Pulmonary artery endothelial cell (primary cell): ENCODE results near the gene CROCC. TPM values are rescaled to one million over a fixed set of nuclear protein-coding genes. Genes with fewer than 3 reads are reported as not detected.
"Not testable (repeated sequence)": the region's sequence is repeated elsewhere in the genome, so short reads cannot be mapped to it uniquely, and the experiment has no call there.

Experiments used
- DNase-seq: peaks from one replicate; pipeline ENCODE4 v3.0.0-alpha.2; 2011; ENCODE audit warnings: low read depth, low spot score
- total RNA-seq: library from RNA; depleted of rRNA; stranded (reverse); fragments of >200 nt; gene quantifications from 2 replicates; pipeline ENCODE4 v1.2.3, GENCODE V29; 2014

The CROCC gene
- total RNA-seq, 1 donor from 2014 or later = 18.5 TPM

- not testable (repeated sequence) for DNase-seq
Measured at GRCh38 chr1:16964169-16964568, 42.4 kb downstream of the CROCC start.

- DNase-seq = no peak
Measured at GRCh38 chr1:16965486-16966067, 43.8 kb downstream of the CROCC start.

GRCh38 chr1:16966282-16966681 lies 44.6 kb downstream of the CROCC start:
- DNase-seq = no peak

GRCh38 chr1:16967095-16967575 lies 45.4 kb downstream of the CROCC start:
- peak; percentile 30 for DNase-seq

GRCh38 chr1:16967962-16968361 lies 46.2 kb downstream of the CROCC start:
- no peak for DNase-seq

GRCh38 chr1:16968372-16968771 lies 46.6 kb downstream of the CROCC start:
- no peak for DNase-seq

GRCh38 chr1:16969057-16969611 lies 47.4 kb downstream of the CROCC start:
- no peak for DNase-seq

- DNase-seq = no peak
Measured at GRCh38 chr1:16969651-16970050, 47.9 kb downstream of the CROCC start.

GRCh38 chr1:16970132-16970910 lies 48.6 kb downstream of the CROCC start:
- no peak for DNase-seq

- no peak for DNase-seq
Measured at GRCh38 chr1:16971341-16972188, 49.8 kb downstream of the CROCC start.

- no peak for DNase-seq
Measured at GRCh38 chr1:16972189-16972895, 50.6 kb downstream of the CROCC start.

- DNase-seq = no peak
Measured at GRCh38 chr1:16973215-16973614, 51.5 kb downstream of the CROCC start.

- DNase-seq = no peak
Measured at GRCh38 chr1:16975211-16975610, 53.5 kb downstream of the CROCC start.

- DNase-seq = no peak
Measured at GRCh38 chr1:16975838-16976237, 54.1 kb downstream of the CROCC start.

- DNase-seq = no peak
Measured at GRCh38 chr1:16976966-16977365, 55.2 kb downstream of the CROCC start.

- DNase-seq = no peak
Measured at GRCh38 chr1:16977377-16977776, 55.6 kb downstream of the CROCC start.

- no peak for DNase-seq
Measured at GRCh38 chr1:16978139-16978538, 56.4 kb downstream of the CROCC start.

- peak; percentile 32 for DNase-seq
Measured at GRCh38 chr1:16978567-16979474, 57.1 kb downstream of the CROCC start.

- no peak for DNase-seq
Measured at GRCh38 chr1:16979475-16980327, 58.0 kb downstream of the CROCC start.
